ENCODE measurements around the gene FCN2. TPM values are rescaled to one million over a fixed set of nuclear protein-coding genes. Genes with fewer than 3 reads are reported as not detected.

The FCN2 gene
- total RNA-seq, 4 donors from 2014 or later = 0.84 to 2.6 TPM; not detected in 2

DNA sequence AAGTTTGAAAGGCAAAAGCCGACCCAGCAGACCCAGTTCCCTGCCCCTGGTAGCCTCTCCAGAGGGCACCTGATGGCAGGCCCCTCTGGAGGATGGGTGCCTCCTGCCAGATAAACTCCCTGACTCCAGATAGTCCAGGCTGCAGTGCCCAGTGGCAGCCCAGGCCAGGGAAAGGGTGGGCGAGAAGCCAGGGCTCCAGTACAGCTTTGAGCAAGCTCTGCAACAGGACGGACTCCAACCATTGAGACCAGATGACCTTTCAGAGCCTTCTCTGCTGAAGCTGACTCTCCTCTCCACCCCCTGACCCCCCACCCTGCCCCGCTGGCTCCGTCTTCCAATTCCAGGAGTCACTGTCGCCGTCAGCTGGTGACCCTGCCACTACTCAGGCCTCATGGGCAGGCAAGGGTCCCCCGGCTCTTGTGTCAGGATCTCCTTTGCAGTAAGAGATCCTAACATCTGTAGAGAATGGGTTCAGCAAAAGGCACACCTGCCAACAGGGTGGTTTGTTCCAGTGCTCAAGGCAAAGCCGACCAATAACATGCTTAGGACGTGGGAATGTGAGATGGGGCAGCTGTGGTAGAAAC is 52.6 kb downstream of the FCN2 start:
- DNase-seq (ENCODE audit: low spot score) (no peak), ATAC-seq (ENCODE audit: low FRiP score) (no peak)
- TF ChIP-seq, protein P1, sequence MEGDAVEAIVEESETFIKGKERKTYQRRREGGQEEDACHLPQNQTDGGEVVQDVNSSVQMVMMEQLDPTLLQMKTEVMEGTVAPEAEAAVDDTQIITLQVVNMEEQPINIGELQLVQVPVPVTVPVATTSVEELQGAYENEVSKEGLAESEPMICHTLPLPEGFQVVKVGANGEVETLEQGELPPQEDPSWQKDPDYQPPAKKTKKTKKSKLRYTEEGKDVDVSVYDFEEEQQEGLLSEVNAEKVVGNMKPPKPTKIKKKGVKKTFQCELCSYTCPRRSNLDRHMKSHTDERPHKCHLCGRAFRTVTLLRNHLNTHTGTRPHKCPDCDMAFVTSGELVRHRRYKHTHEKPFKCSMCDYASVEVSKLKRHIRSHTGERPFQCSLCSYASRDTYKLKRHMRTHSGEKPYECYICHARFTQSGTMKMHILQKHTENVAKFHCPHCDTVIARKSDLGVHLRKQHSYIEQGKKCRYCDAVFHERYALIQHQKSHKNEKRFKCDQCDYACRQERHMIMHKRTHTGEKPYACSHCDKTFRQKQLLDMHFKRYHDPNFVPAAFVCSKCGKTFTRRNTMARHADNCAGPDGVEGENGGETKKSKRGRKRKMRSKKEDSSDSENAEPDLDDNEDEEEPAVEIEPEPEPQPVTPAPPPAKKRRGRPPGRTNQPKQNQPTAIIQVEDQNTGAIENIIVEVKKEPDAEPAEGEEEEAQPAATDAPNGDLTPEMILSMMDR (IDR thresholded peaks at IDR 0.05) = no peak

DNA sequence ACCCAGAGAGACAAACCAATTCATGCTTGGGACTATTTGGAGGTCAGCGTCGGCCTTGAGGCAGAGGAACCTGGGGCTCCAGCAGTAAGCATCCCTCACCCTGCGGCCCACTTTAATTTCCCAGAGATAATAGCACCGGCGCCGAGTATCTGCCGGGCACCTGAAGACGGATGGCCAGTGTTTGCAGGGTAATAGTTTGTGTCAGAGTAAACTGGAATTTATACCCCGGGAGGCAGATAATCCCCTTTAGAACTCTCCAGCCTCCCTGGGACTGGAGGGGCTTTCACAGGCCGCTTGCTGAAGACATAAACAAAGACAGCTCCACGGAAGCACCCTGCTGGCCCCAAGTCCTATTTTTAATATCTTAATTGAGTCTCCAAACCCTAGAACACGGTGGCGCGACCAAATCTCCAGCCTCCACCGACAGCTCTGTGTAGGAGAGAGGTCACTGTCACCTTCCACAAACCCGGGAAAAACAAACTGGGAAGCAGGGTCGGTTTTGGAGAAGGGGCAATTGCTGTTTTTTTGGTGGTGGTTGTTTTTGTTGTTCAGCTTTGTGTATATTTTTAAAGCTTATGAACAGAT is 54.5 kb downstream of the FCN2 start:
- ATAC-seq (ENCODE audit: low FRiP score) = no peak
- TF ChIP-seq, protein P1 (IDR thresholded peaks at IDR 0.05) = no peak
- no peak for DNase-seq (ENCODE audit: low spot score)

DNA sequence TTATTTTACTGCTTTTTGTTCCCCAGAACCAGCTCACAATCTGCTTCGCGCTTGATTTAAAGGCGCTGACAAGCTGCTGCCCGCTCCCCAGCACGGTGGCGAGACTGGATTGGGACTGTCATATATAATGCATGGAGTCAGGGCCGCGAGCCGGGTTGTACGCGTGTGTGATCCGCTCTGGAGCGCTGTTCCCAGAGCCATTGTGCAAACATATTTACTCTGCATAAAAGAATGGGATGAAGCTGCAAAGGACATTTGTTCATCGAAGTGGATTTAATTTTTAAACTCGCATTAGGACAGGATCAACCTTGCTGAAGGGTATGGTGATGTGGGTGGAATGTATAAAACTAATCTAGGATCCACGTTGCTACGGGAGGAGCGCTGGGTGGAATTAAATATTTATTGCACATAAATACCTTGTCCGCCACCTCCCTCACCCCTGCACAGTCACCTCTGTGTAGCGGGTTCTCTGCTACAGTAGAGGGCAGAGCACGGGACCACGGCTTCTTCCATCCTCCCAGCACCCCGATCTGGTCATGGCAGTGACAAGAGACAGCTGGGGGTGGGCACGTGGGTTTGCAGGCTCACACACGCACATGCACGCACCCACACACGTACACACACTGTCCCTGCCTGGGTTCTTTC is 55.2 kb downstream of the FCN2 start:
- TF ChIP-seq, protein P1 (IDR thresholded peaks at IDR 0.05) = no peak
- DNase-seq (ENCODE audit: low spot score) (no peak), ATAC-seq (ENCODE audit: low FRiP score) (no peak)

DNA sequence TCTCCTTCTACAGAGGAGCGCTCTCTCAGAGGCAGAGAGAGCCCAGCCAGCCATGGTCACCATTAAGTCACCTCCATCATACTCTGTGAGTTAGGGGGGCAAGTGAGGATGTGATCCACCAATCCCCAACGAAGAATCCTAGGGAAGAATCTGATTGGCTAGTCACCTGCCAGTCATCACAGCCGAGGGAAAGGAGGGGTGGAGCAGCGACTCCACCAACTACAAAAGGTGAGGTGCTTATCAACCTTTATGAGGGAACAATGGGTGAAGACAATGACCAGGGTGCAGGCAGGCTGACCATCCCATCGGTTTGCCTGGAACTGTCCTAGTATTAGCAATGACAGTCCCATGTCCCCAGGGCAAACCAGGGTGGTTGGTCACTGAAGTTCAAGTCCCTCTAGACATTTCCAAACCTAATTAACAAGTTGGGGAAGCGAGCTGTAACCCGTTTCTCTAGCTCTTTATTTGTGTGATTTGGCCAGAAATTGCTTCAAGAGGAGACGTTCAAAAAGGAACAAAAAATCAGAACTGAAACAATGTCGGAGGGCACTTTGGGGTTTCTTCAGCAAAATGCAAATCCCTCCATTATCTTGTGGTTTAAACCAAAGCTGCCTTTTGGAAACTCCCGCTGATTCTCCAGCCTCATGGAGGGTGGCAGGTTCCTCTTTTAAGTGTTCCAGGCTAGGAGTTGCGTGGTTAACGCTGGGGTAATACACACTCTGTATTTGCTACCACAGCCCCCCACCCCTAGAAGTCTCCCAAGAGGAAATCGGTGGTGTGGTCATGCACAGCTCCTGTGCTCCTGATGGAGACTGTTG is 55.9 kb downstream of the FCN2 start:
- no peak for DNase-seq (ENCODE audit: low spot score)
- no peak for ATAC-seq (ENCODE audit: low FRiP score)
- TF ChIP-seq, protein P1 (IDR thresholded peaks at IDR 0.05) = no peak

Small RNA genes within 50 kb of the gene (small RNA-seq; reads per million reads assigned to genes)
- gene AL603650.1 (not detected), gene MIR3689A (not detected), gene MIR3689B (not detected), gene MIR3689C (not detected), gene MIR3689D1 (not detected), gene MIR3689D2 (not detected), gene MIR3689E (not detected), gene MIR3689F (not detected)

Other genes with a start within 250 kb of the FCN2 start
- 10 to 100 TPM; 13.3 to 55.0 (median 27.0) TPM for gene COL5A1, start 239.0 kb upstream of the FCN2 start, total RNA-seq
- 10 to 100 TPM in 2 of 4 donors, 1 to 10 TPM in 2; 1.3 to 27.0 (median 10.9) TPM for gene FCN1, start 37.1 kb downstream of the FCN2 start, total RNA-seq
- 10 to 100 TPM; 12.1 to 31.4 (median 23.2) TPM for gene OLFM1, start 206.9 kb downstream of the FCN2 start, total RNA-seq

Measured in omental fat pad (tissue), 4 donors.